Mesothelial cell of epicardium (in vitro differentiated cells): ENCODE results near the gene IL20. TPM values are rescaled to one million over a fixed set of nuclear protein-coding genes. Genes with fewer than 3 reads are reported as not detected.

Experiments used
- DNase-seq, 2 experiments: peaks; one replicate each; pipeline ENCODE4 v3.0.0; 2021; ENCODE audit warnings: low spot score in 2 of 2; ENCODE audit not compliant: unreplicated experiment in 2 of 2
- H3K27ac Mint-ChIP-seq: 2 replicates; pipeline ENCODE4 v1.8.0; 2021; ENCODE audit warnings: mixed read lengths
- H3K27me3 Mint-ChIP-seq: 2 replicates; pipeline ENCODE4 v1.8.0; 2021; ENCODE audit warnings: low read depth, mixed read lengths
- H3K36me3 Mint-ChIP-seq: 2 replicates; pipeline ENCODE4 v1.8.0; 2021; ENCODE audit warnings: mixed read lengths
- H3K4me1 Mint-ChIP-seq: 2 replicates; pipeline ENCODE4 v1.8.0; 2021; ENCODE audit warnings: mixed read lengths
- H3K4me3 Mint-ChIP-seq: 2 replicates; pipeline ENCODE4 v1.8.0; 2021; ENCODE audit warnings: mild to moderate bottlenecking, moderate library complexity, mixed read lengths
- H3K9me3 Mint-ChIP-seq: 2 replicates; pipeline ENCODE4 v1.8.0; 2021; ENCODE audit warnings: mixed read lengths
- CTCF ChIP-seq: fragments of 200-600 bp; sonication (generic); IDR thresholded peaks from one replicate; pipeline ENCODE4 v1.5.0; 2021; ENCODE audit warnings: antibody characterized with exemption; ENCODE audit not compliant: unreplicated experiment
- total RNA-seq: library from RNA; stranded (reverse); gene quantifications from 3 replicates; pipeline ENCODE4 v1.2.1, GENCODE V29; 2021

IL20 gene
- total RNA-seq, 1 donor from 2014 or later = not detected

DNA sequence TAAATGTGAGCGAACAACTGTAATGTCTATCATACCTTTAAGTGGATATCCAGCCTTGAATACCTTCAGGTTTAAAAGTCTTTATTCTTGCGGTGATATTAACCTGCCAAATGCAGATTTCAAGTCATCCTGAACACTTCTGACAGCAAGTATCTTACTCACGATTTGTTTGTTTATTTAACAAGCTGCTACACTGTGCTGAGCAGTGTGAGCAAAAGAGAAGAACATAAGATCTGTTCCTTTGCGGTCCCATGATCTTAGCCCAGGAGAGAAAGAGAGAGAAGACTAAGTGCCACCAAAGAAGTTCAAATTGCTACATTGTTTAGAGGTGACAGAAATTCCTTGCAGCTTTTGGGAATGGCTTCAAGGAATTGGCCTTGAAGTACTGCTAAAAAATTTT is 22.3 kb downstream of the IL20 start:
- Mint-ChIP-seq H3K4me1 (peaks cover 4% of the 10 kb centered on the region), H3K9me3 (peaks cover 5% of the 10 kb centered on the region)

DNA sequence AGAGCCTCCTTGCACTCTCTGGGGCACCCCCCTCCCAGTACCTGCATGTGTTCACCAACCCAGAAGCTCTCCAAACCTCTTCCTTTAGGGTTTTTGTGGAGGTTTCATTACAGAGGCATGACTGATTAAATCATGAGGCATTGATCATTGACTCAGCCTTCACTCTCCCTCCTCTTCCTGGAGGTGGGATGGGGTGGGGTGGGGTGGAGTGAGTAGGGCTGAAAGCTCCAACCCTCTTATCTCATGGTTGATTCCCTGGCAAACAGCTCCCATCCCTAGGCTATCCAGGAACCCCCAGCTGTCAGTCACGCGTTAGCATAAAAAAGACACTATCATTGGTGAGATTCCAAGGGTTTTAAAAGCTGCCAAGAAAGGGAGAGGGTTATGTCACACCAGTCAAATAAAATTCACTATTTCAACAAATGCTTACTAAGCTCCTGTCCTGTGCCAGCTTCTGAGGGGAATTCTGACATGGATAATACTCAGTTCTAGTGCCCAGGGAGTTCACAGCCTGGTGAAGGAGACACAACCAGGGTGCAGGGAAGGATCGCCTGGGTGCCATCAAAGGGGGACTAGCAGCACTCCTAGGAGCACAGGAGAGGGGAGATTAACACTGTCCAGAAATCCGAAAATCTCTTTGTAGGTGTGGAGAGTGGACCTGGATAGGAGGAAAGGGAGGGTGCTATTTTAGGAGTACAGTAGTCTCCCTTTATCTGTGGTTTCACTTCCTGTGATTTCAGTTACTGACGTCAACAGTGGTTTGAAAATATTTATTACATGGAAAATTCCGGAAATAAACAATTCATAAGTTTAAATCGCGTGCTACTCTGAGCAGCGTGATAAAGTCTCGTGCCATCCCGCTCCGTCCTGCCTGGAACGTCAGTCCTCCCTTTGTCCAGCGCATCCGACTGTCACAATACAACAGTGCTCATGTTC is 25.0 kb downstream of the IL20 start:
- TF ChIP-seq CTCF = no peak
- H3K36me3 Mint-ChIP-seq = no peaks in the 10 kb centered on the region
- no peak for DNase-seq
- no peaks in the 10 kb centered on the region for H3K9me3 Mint-ChIP-seq
- H3K27me3 Mint-ChIP-seq = peaks cover 8% of the 10 kb centered on the region
- peaks cover 9% of the 10 kb centered on the region for H3K4me1 Mint-ChIP-seq
- H3K4me3 Mint-ChIP-seq = no peak overlapping the region
- H3K27ac Mint-ChIP-seq = no peak overlapping the region

More for the DNA sequence above, 22.3 kb downstream of the IL20 start:
- no peak overlapping the region for H3K4me3 Mint-ChIP-seq
- H3K36me3 Mint-ChIP-seq = no peaks in the 10 kb centered on the region
- TF ChIP-seq CTCF = no peak
- DNase-seq = no peak
- H3K27ac Mint-ChIP-seq = no peak overlapping the region
- H3K27me3 Mint-ChIP-seq = peaks cover 10% of the 10 kb centered on the region

DNA sequence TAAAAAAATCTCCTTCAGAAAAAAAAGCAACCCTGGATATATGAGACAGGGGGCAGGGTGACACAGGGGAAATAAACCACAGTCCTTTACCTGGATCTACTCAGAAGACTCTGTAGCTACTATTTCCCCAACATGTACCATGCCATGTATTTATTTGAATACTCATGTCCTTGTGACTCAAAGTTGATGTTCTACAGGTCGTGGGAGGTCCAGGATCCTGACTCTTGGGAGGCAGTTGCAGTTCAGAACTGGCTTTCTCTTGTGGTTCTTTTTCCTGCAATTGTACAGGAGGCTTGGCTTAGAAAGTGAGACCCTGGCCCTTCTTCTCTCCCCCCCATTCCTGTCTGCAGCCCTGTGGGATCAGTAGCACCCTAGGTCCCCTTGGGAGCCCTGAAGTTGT is 26.0 kb downstream of the IL20 start:
- Mint-ChIP-seq H3K27ac (no peak overlapping the region), H3K27me3 (peaks cover 8% of the 10 kb centered on the region), H3K4me3 (no peak overlapping the region), H3K36me3 (no peaks in the 10 kb centered on the region), H3K9me3 (no peaks in the 10 kb centered on the region), H3K4me1 (peaks cover 11% of the 10 kb centered on the region)
- DNase-seq = no peak
- TF ChIP-seq CTCF = no peak

DNA sequence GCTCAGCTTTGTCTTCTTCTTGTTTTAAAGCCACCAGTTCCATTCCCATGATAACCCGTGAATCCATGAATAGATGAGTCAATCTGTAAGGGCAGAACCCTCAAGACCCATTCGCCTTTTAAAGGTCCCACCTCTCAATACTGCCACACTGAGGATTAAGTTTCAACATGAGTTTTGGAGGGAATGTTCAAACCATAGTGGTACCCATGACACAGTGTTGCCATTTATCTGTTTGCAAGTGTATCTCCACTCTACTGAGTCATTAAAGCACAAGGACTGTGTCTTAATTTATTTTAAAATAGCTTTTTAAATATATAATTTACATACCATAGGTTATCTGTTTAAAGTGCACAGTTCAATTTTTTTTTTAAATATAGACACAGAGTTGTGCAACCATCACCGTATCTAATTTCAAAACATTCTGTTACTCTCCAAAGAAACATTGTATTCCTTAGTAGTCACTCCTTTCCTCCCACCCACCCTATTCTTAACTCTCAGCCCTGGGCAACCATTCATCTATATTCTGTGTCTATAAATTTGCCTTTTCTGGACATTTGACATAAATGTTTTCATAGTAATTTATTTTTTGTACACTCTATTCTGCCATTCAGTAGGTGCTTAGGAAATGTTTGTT is 27.0 kb downstream of the IL20 start:
- H3K4me1 Mint-ChIP-seq = peaks cover 11% of the 10 kb centered on the region

DNA sequence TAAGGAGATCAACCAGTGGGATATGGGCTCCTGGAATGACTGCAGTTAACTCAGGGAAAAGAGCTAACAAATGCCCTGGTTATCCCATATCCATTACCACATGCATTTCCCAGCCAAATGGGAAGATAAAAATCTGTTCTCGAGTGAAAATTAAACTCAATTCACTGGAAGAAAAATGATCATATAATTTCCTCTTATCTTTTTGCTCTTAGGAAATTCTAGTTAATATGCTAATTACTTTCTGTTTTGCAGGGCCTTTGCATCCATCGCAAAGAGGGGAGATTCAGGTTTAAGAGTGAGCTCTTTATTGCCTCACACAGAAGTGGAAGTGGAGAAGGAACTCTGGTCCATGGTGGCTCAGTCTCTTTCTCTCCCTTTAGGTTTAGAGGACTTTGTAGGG is 28.0 kb downstream of the IL20 start:
- no peak for TF ChIP-seq CTCF
- peaks cover 3% of the 10 kb centered on the region for H3K27me3 Mint-ChIP-seq
- peaks cover 11% of the 10 kb centered on the region for H3K4me1 Mint-ChIP-seq

More for the DNA sequence above, 27.0 kb downstream of the IL20 start:
- DNase-seq = no peak
- H3K27ac Mint-ChIP-seq = no peak overlapping the region
- H3K9me3 Mint-ChIP-seq = no peaks in the 10 kb centered on the region
- no peak for TF ChIP-seq CTCF
- H3K4me3 Mint-ChIP-seq = no peak overlapping the region
- H3K27me3 Mint-ChIP-seq = peaks cover 6% of the 10 kb centered on the region
- no peaks in the 10 kb centered on the region for H3K36me3 Mint-ChIP-seq

More for the DNA sequence above, 28.0 kb downstream of the IL20 start:
- no peaks in the 10 kb centered on the region for H3K9me3 Mint-ChIP-seq
- DNase-seq = no peak
- H3K4me3 Mint-ChIP-seq = no peak overlapping the region
- H3K27ac Mint-ChIP-seq = no peak overlapping the region
- no peaks in the 10 kb centered on the region for H3K36me3 Mint-ChIP-seq
